GM12801 (cell line): Measurements from ENCODE around the gene PPIF.

Experiments
- CTCF ChIP-seq: IDR thresholded peaks from one replicate; pipeline ENCODE4 v1.5.1; 2011; ENCODE audit warnings: control low read depth; ENCODE audit not compliant: insufficient read length; ENCODE audit errors: extremely low read depth

Gene PPIF

GRCh38 chr10:79322616-79323543 lies 24.4 kb upstream of the PPIF start:
- no peak for TF ChIP-seq CTCF

- TF ChIP-seq CTCF, result no peak
These were observed 23.7 kb upstream of the PPIF start for GRCh38 chr10:79323602-79324001.

GRCh38 chr10:79324032-79324695 lies 23.1 kb upstream of the PPIF start:
- no peak for TF ChIP-seq CTCF

- no peak for TF ChIP-seq CTCF
These were observed 20.7 kb upstream of the PPIF start for GRCh38 chr10:79326361-79327089.

GRCh38 chr10:79327090-79327457 lies 20.2 kb upstream of the PPIF start:
- TF ChIP-seq CTCF, result no peak

GRCh38 chr10:79328147-79328701 lies 19.0 kb upstream of the PPIF start:
- no peak for TF ChIP-seq CTCF

GRCh38 chr10:79328737-79329504 lies 18.3 kb upstream of the PPIF start:
- TF ChIP-seq CTCF, result no peak
